ENCODE data around the gene CNTF. TPM values are rescaled to one million over a fixed set of nuclear protein-coding genes. Genes with fewer than 3 reads are reported as not detected.
A peak's percentile ranks its signal among the peaks of the same experiment; 100 is the strongest.

CNTF gene
- total RNA-seq, 3 donors from 2014 or later, result 2.0 to 2.6 (median 2.5) TPM

GRCh38 chr11:58608331-58608730, 14.1 kb upstream of the CNTF start:
- intact Hi-C loops (cut with DNase I, micrococcal nuclease), result no loop called here
- no peak for TF ChIP-seq CTCF (IDR thresholded peaks at IDR 0.05)
- DNase-seq, result no peak
- Histone ChIP-seq H3K4me1 (ENCODE audit: low read depth) (peaks cover 14% of the 10 kb centered on the region), H3K36me3 (ENCODE audit: low read depth) (no peaks in the 10 kb centered on the region), H3K9me3 (no peaks in the 10 kb centered on the region), H3K4me3 (no peak overlapping the region)
- no peak for ATAC-seq

GRCh38 chr11:58609723-58610122, 12.7 kb upstream of the CNTF start:
- TF ChIP-seq CTCF (IDR thresholded peaks at IDR 0.05), result no peak
- Histone ChIP-seq H3K4me3 (no peak overlapping the region), H3K36me3 (ENCODE audit: low read depth) (no peaks in the 10 kb centered on the region), H3K4me1 (ENCODE audit: low read depth) (peaks cover 10% of the 10 kb centered on the region), H3K9me3 (no peaks in the 10 kb centered on the region)
- ATAC-seq, result no peak
- no peak for DNase-seq
- intact Hi-C loops (cut with DNase I, micrococcal nuclease), result loop anchor here in 1 of 2 donors (10.0 kb wide), 1 partner anchor 45 kb away; no protein-coding TSS in a partner anchor

GRCh38 chr11:58613228-58613627, 9.2 kb upstream of the CNTF start:
- DNase-seq, result no peak
- Histone ChIP-seq H3K4me1 (ENCODE audit: low read depth) (no peaks in the 10 kb centered on the region), H3K4me3 (no peak overlapping the region), H3K9me3 (no peaks in the 10 kb centered on the region), H3K36me3 (ENCODE audit: low read depth) (no peaks in the 10 kb centered on the region)
- TF ChIP-seq CTCF (IDR thresholded peaks at IDR 0.05), result no peak
- no peak for ATAC-seq
- intact Hi-C loops (cut with DNase I, micrococcal nuclease), result loop anchor here in 1 of 2 donors (10.0 kb wide), 1 partner anchor 48 kb away; no protein-coding TSS in a partner anchor

- no peaks in the 10 kb centered on the region for H3K9me3 ChIP-seq
- ATAC-seq, result no peak
- intact Hi-C loops (cut with DNase I, micrococcal nuclease), result loop anchor here in 1 of 2 donors (10.0 kb wide), 1 partner anchor 51 kb away; no protein-coding TSS in a partner anchor
- no peaks in the 10 kb centered on the region for H3K36me3 ChIP-seq (ENCODE audit: low read depth)
- H3K4me3 ChIP-seq, result no peak overlapping the region
- H3K4me1 ChIP-seq (ENCODE audit: low read depth), result no peaks in the 10 kb centered on the region
- DNase-seq, result no peak
- TF ChIP-seq CTCF (IDR thresholded peaks at IDR 0.05), result no peak
Observed at GRCh38 chr11:58615559-58615958, 6.9 kb upstream of the CNTF start.

GRCh38 chr11:58616594-58616993, 5.9 kb upstream of the CNTF start:
- DNase-seq, result no peak
- ATAC-seq, result peak; percentile 37

More at GRCh38 chr11:58616594-58616993, 5.9 kb upstream of the CNTF start:
- no peak for TF ChIP-seq CTCF (IDR thresholded peaks at IDR 0.05)
- Histone ChIP-seq H3K9me3 (no peaks in the 10 kb centered on the region), H3K4me3 (no peak overlapping the region), H3K36me3 (ENCODE audit: low read depth) (no peaks in the 10 kb centered on the region), H3K4me1 (ENCODE audit: low read depth) (no peaks in the 10 kb centered on the region)
- intact Hi-C loops (cut with DNase I, micrococcal nuclease), result loop anchor here in 1 of 2 donors (10.0 kb wide), 1 partner anchor 52 kb away; no protein-coding TSS in a partner anchor
